ENCODE measurements around the gene CLPSL1. TPM values are rescaled to one million over a fixed set of nuclear protein-coding genes. Genes with fewer than 3 reads are reported as not detected.
A peak's percentile ranks its signal among the peaks of the same experiment; 100 is the strongest.
"Not testable (repeated sequence)": the region's sequence is repeated elsewhere in the genome, so short reads cannot be mapped to it uniquely, and the experiment has no call there.

The CLPSL1 gene, protein sequence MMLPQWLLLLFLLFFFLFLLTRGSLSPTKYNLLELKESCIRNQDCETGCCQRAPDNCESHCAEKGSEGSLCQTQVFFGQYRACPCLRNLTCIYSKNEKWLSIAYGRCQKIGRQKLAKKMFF
- not detected for total RNA-seq
- long read RNA-seq = 0 reads

DNA sequence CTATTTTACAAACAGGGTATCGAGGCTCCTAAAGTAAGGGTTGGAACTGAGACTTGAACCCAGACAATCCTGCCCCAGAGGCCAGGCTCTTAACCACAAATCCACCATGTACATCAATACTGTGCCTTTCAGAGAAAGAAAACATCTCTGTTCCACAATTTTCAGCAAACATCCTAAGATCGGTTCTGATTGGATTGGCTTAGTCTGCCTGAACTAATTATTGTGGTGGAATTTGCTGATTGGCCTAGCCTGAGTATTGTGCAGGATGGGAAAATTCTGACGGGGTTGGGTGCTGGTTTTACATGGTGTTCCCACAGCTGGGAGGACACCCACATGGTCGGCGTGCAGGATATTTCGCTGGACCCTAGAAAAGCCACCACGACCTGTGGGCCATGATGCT lies at the start of gene CLPSL1:
Gene CLPSL1, plus strand, starts transcription at position 301 of the 400 bp plus-strand sequence. Its CDS starts 92 bp downstream, at position 393.
- DNase-seq (ENCODE audit: missing footprints) (no peak), ATAC-seq (no peak)
- intact Hi-C loops (cut with DNase I) = no loop called here

DNA sequence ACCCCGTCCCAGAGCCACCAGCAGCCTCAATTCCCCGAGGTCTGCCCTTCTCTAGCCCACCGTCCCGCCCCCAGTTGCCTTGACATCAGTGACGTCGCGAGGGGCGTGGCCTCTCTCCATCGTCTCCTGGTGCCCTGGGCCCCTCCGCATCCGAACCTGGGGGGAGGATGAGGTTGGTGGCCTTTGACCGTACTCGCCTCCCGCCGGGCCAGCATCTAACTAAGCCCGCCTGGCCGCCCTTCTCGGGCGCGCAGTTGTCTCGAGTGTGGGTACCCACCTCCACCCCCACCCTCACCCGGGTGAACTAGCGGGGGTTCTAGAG lies 49.4 kb upstream of the CLPSL1 start:
- ATAC-seq = peak; percentile 59
- intact Hi-C loops (cut with DNase I) = no loop called here
- DNase-seq (ENCODE audit: missing footprints) = peak; percentile 99

DNA sequence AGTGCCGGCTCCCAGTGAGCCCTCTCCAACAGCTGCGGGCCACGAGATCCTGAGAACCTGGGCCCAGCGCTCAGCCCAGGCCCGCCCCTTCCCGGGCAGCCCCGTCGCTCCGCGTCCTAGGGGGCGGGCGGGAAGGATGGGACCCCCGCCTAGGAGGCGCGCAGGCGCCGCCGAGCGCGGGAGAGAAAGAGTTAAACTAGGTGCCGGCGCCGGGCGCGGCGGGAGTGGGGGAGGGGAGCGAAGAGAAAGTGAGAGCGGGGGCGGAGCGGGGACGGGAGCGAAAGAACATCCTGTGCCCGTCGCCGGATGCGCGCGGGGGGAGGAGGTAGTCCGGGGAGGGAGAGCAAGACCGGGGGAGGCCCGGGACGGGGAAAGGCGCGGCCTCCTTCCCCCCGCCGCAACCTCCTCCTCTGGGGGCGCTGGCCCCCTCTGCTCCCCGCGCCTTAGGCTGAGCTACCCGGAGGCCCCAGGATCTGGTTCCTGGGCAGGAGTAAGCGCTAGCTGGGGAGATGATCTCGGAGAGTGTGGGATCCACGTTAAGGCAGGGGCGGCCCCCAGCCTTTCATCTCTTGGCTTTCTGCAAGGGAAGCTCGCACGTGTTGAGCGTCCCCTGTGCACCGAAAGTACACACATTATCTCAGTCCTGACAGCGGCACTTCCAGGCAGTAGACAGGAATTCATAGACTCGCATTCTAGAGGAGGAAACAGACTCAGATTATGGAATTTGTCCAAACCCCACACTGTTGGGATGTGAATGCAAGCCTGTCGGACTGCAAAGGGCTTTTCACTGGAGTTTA lies 48.9 kb upstream of the CLPSL1 start:
- DNase-seq (ENCODE audit: missing footprints) (peak; percentile 99), ATAC-seq (peak; percentile 73)
- intact Hi-C loops (cut with DNase I) = loop anchor here (1.0 to 2.0 kb wide), 2 partner anchors 131 to 142 kb away; no protein-coding TSS in a partner anchor

DNA sequence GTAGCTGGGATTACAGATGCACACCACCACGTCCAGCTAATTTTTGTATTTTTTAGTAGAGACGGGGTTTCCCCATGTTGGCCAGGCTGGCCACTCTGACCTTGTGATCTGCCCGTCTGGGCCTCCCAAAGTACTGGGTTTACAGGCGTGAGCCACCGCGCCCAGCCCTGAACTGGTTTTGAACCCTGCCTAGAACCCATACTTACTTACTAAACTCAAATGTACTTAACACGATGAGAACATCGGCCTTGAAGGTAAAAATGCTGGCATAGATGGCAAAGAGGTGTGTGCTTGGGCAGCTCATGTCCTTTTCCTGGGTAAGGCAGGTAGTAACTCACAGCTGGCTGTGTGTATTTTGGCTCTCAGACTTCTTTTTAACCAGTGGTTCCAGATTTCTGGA lies 47.2 kb upstream of the CLPSL1 start:
- intact Hi-C loops (cut with DNase I) = loop anchor here (2.0 kb wide), 1 partner anchor 133 kb away; no protein-coding TSS in a partner anchor
- ATAC-seq = no peak

DNA sequence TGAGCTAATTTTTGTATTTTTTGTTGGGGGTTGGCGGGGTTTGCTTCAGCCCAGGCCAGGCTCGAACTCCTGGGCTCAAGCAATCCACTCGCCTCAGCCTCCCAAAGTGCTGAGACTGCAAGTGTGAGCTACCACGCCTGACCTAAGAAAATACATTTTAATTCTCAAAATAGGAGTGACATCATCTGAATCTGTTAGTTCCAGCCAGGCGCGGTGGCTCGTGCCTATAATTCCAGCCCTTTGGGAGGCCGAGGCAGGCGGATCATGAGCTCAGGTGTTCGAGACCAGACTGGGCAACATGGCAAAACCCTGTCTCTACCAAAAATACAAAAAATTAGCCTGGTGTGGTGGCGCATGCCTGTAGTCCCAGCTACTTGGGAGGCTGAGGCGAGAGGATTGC lies 46.5 kb upstream of the CLPSL1 start:
- intact Hi-C loops (cut with DNase I); ATAC-seq; DNase-seq (ENCODE audit: missing footprints): not testable (repeated sequence)

More for the DNA sequence above, 47.2 kb upstream of the CLPSL1 start:
- no peak for DNase-seq (ENCODE audit: missing footprints)

DNA sequence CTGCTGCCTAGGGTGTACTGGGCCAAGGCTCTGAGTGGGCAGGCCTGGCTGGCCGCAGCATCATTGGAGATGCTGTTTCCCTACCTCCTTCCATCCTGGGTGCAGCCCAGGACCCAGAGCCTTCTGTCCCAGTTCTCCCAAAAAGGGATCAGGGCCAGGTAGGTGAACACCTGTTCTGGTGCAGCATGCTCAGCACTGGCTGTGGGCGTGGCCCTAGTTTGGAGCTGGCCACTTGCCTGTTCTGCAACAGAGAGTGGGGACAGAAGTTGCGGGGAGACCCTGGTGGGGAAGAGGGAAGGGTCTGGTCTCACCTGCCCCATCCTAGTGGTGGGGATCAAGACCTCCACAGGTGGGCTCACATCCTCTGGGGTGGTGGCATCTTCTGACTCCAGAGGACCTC lies 45.4 kb upstream of the CLPSL1 start:
- ATAC-seq = no peak
- intact Hi-C loops (cut with DNase I) = loop anchor here (5.0 kb wide), 1 partner anchor 393 kb away; the partner anchor contains the start of gene PPARD
- DNase-seq (ENCODE audit: missing footprints) = no peak

DNA sequence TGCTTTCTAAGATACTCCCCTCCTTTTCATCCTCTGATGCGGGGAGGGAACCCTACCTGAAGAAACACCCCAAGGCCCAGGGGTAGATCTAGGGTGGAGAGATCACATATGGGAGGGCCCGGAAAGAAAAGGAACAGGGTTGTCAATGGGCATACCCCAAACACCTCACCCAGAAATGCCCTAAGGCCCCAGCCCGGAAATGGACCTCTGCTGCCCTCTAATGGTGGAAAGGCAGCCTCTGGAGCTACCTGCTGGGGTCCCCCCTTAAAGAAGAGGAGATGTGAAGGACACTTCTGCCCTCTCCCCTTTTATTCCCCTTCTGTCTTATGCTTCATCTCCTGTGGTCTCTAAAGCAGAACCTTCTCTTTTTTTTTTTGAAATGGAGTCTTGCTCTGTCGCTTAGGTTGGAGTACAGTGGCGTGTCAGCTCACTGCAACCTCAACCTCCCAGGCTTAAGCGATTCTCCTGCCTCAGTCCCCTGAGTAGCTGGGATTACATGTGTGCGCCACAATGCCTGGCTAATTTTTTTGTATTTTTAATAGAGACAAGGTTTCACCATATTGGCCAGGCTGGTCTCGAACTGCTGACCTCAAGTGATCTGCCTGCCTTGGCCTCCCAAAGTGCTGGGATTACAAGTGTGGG lies 44.4 kb upstream of the CLPSL1 start:
- intact Hi-C loops (cut with DNase I) = loop anchor here (1.0 to 5.0 kb wide), 2 partner anchors 152 to 394 kb away; partner anchors contain the start of gene PPARD
- DNase-seq (ENCODE audit: missing footprints) = peak; percentile 84
- ATAC-seq = peak; percentile 26

DNA sequence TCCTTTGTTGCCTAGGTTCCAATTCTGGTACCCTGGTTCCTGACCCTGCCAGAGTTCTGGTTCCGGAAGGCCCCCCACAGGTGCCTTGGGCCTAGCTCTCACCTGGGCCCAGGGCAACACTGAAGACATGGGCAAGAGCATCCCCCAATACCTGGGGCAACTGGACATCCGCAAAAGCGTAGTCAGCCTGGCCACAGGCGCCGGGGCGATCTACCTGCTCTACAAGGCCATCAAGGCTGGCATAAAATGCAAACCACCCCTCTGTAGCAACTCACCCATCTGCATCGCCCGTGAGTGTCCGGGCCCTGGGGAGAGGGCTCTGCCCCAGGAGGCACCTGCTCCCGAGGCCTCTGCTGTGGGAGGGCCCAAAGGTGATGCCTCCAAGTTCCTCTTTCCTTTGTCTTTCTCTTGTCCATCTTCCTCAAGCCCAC lies 43.8 kb upstream of the CLPSL1 start, which contains the start of gene ARMC12:
Gene ARMC12, plus strand, starts transcription at position 51 of the 431 bp plus-strand sequence. Its CDS starts 77 bp downstream, at position 128.
- DNase-seq (ENCODE audit: missing footprints) (no peak), ATAC-seq (no peak)
- intact Hi-C loops (cut with DNase I) = loop anchor here (1.0 to 5.0 kb wide), 3 partner anchors 153 to 395 kb away; partner anchors contain the start of gene PPARD

DNA sequence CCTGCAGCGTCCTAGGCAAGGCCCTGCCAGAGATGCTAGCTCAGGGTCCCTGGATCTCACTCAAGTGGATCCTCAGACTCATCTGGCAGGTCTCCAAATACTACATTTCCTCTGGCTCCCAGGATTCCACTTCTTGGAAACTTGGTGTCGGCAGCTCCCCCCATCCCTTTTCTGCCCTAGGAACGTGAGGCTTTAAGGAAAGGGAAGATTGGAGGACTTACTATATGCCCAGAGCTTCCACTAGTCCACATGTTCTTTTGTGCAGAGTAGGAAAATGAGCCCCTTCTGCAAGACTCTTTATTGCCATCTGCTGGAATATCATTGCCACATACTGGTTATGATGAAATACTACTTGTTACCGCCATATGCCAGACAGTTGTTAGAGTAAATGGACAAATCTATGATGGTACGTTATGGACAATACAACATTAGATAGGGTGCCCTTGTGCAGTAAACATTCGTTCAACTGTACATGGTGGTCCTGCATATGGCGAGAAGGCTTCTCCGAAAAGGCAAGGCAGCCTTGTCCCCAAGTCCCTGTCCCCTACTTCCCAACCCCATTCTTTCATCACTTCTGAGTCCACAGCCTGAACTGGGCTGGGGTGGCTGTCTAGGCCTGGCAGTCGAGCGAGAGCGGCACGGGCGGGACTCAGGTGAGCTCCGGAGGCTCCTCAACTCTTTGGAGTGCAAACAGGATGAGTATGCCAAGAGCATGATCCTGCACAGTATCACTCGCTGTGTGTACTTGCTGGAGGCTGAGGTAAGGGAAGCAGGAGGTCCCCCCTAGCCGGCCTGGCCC lies 43.2 kb upstream of the CLPSL1 start:
- ATAC-seq (peak; percentile 82), DNase-seq (ENCODE audit: missing footprints) (no peak)
- intact Hi-C loops (cut with DNase I) = loop anchor here (1.0 to 5.0 kb wide), 2 partner anchors 215 to 395 kb away; partner anchors contain the start of gene PPARD

DNA sequence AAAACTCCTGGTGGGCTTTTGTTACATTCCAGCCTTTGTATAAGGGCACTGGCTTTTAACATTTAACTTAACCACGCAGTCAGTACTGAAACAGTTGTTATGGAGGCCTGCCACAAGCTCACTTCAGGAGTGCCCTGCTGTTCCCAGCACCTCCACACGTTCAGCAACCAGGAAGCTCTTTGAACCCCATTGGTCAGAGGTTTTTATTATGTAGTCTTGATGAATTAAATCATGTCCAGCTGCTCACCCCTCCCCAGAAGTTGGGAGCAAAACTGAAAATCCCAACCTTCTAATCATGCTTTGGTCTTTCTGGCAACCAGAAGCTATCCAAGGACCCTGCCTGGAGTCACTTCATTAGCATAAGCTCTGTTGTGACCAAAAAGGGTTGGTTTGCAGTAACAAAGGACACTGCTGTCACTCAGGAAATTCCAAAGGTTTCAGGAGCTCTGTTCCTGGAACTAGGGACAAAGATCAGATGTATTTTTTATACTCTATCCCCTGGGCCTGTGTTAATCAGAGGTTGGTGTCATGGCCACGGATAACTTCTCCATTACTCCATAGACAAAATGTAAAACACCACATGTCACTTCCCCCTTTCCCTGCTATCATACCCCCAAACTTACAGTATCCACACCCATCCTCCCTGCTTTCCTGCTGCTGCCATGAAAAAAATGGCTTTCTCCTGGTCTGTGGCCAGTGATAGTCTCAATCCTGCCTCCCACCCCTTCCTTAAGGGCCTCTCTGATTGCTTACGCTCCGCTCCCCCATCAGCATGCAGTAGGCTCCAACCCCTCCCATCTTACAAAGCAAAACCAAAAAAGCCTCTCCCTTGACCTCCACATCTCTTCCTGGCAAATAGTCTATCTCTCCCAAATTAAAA lies 40.9 kb upstream of the CLPSL1 start:
- DNase-seq (ENCODE audit: missing footprints) (no peak), ATAC-seq (no peak)
- intact Hi-C loops (cut with DNase I) = loop anchor here (5.0 kb wide), 1 partner anchor 398 kb away; the partner anchor contains the start of gene PPARD

DNA sequence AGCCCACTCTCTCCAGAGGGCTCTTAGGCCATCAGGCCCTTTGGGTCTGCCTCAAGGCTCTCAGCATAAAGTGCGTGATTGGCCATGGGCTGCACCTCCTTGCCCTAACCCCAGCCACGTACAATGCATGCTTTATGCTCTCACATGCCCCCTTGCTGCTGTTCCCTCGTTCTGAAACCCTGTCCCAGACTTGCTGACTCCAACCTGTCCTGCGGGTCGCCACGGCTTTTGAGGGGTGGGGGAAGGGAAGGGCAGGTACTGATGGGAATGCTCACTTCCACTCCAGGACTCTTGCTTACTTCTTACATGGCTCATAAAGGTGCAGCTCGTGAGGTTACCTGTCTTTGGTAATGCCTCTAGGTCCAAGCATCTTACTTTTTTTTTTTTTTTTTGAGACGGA lies 38.0 kb upstream of the CLPSL1 start:
- intact Hi-C loops (cut with DNase I) = no loop called here
- no peak for ATAC-seq
- no peak for DNase-seq (ENCODE audit: missing footprints)

DNA sequence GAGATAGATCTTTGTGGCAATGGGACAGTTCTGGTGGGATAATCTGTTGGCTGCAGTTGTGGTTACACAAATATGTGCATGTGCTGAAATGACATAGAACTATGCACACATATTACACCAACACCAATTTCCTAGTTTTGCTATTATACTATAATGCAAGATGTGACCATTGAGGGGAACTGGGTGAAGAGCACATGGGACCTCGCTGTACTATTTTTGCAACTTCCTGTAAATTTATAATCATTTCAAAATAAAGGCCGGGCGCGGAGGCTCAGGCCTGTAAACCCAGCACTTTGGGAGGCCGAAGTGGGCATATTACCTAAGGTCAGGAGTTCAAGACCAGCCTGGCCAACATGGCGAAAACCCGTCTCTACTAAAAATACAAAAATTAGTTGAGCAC lies 35.3 kb upstream of the CLPSL1 start:
- no peak for DNase-seq (ENCODE audit: missing footprints)
- intact Hi-C loops (cut with DNase I) = no loop called here
- ATAC-seq = no peak

DNA sequence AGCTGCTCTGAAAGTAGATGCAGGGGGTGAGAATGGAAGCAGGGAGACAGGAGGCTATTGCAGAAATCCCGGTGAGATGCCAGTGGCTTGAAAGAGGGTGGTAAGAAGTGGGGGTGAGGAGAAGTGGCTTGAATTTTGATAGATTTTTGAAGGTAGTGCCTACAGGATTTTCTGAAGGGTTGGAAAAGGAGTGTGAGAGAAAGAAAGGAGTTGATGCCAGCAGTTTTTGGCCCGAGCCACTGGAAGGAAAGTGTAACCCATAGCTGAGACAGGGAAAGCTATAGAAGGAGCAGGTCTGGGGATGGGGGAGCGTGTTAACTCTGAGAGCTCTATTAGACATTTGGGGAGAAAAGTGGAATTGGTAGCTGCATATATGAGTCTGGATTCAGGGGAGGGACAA lies 34.3 kb upstream of the CLPSL1 start:
- intact Hi-C loops (cut with DNase I) = no loop called here
- ATAC-seq (no peak), DNase-seq (ENCODE audit: missing footprints) (no peak)

DNA sequence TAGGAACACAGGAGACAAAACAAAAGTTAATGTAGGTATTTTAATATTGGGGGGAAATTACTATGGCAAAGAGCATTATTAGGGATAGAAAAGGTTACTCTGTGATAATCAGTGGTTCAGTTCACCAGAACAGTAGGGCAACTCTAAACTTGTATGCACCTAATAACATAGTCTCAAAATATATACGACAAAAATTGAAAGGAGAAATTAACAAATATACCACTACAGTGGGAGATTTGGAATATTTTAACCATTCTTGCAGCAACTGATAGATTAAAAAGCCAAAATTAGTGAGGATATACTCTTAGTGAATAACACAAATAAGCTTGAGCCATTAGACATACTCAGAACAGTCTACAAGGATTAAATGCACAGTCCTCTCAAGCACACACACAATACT lies 32.9 kb upstream of the CLPSL1 start:
- intact Hi-C loops (cut with DNase I) = no loop called here
- ATAC-seq = no peak
- DNase-seq (ENCODE audit: missing footprints) = no peak

DNA sequence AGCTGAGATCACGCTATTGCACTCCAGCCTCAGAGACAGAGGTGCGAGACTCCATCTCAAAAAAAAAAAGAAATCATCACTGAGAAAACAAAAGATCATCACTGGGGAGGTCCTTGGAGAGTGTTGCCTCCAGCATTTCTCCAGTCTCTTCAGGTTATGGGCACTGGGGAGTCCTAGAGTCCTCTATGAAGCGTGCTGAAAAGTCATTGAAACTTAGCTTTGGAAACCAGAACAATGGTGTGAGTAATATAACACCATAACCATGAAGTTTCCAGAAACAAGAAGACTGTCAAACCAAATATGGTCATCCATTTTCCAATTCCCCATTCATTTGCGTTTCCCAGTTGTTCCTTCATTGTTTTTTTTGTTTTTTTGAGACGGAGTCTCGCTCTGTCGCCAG lies 30.3 kb upstream of the CLPSL1 start:
- intact Hi-C loops (cut with DNase I) = no loop called here
- ATAC-seq = no peak
- no peak for DNase-seq (ENCODE audit: missing footprints)

DNA sequence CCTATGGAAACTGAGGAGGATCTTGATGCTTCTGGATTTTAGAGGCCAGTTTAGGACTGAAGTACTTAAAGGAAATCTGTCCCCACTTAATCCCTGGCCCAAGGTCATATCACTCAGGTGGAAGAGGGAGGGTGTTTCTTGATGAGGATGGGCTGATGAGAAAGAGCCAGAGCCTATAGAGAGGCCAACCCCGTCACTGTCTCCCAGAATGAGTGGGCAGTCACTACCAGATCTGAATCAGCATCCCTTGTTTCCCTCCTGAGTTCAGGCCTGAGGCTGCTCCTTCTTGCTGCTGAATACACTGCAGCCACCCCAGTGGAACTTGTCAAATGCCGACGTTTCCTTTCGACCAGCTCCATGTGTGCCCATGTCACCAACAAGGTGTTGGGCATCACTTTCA lies 29.2 kb upstream of the CLPSL1 start:
- intact Hi-C loops (cut with DNase I) = no loop called here
- no peak for DNase-seq (ENCODE audit: missing footprints)

DNA sequence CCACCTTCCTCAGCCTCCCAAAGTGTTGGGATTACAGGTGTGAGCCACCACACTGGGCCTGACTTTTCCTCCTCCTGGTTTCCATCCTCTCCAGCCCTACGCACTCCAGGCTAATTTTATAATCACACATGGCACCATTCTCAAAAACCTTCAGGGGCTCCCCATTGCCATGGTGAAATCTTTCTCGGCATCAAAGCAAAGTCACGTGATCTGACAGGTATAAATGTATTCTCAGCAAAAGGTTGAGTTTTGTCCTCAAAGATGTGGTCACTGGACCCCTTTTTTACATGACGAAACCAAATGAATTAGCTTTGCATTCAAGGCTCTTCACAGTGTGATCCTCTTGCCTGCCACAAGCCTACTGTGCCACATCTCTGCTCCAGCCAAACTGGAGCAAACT lies 28.5 kb upstream of the CLPSL1 start:
- intact Hi-C loops (cut with DNase I) = no loop called here
- DNase-seq (ENCODE audit: missing footprints) (no peak), ATAC-seq (no peak)

More for the DNA sequence above, 29.2 kb upstream of the CLPSL1 start:
- ATAC-seq = no peak

Measured in Right ventricle myocardium inferior (tissue), 1 donor.